GM19043 (cell line): ENCODE measurements around the gene WASHC2C.
A peak's percentile ranks its signal among the peaks of the same experiment; 100 is the strongest.
"Not testable (repeated sequence)": the region's sequence is repeated elsewhere in the genome, so short reads cannot be mapped to it uniquely, and the experiment has no call there.

Source experiments
- ATAC-seq: cut with Tn5 transposase; IDR thresholded peaks from one replicate; pipeline ENCODE4 v1.9.1; 2021; ENCODE audit warnings: low read depth; ENCODE audit not compliant: unreplicated experiment

The WASHC2C gene

GRCh38 chr10:45726703-45727420 is at the start of gene WASHC2C:
Gene WASHC2C (plus strand): TSS chr10:45727266. CDS start chr10:45727318, 52 bp downstream.
- ATAC-seq, result peak; percentile 95

DNA sequence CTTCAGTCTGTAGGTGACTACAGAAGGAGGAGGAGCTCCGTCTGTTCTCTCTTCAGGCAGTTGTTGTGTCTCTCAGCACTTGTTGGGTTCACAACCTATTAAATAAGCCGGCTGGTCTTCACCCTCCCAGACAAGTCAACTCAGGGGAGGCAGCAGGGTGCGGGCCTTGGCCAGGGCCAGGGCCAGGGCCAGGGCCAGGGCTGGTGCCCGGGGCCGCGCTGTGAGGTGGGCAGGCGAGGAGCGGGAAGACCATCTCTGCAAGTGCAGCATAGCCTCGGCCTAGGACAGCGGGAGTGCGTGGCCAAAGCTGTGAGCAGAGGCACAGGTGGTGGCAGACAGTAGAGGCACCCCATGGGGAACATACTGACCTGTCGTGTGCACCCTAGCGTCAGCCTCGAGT is 48.6 kb upstream of the WASHC2C start:
- ATAC-seq, result not testable (repeated sequence)

DNA sequence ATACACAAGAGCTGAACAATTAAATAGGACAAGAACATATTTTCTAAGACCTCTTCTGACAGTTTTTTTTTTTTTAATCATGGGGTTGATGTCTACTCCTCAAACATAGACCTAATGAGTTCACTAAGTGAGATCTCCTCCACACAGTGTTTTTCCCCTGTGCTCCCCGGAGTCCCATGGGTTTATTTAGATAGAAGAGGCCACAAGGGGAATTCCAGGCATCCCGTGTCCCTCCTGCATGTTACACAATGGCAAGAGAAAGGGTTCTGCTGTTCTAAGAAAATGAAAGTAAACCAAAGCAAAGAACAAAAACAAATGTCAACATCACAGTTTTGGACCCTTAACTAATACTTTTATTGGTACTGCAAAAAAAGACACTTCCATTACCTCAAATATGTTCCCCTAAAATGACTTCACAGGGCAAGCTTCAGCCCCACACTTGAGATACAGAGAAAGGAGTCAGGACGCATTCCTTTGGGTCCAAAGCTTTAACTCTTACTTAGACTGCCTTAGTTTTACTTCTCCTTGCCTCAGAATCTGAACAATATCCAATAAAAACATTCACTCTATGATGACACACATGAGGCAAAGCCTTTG is 16.8 kb upstream of the WASHC2C start:
- peak; percentile 74 for ATAC-seq

DNA sequence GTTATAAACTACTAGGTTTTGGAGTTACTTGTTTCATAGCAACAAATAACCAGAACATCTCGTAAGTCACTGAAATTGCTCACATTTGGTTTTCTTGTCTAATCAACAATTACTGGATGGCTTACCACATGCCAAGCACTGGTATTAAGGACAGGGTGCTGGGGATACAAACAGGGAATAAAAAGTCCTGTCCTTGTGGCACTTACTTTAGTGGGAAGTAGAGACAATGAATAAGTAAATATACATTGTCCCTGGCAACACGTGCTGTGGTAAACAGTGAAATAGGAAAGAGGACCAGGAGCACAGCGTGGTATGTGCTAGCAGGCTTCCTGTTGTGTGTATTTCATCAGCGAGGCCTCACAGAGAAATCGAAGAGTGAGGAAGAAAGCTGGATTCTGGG is 15.8 kb upstream of the WASHC2C start:
- not testable (repeated sequence) for ATAC-seq

DNA sequence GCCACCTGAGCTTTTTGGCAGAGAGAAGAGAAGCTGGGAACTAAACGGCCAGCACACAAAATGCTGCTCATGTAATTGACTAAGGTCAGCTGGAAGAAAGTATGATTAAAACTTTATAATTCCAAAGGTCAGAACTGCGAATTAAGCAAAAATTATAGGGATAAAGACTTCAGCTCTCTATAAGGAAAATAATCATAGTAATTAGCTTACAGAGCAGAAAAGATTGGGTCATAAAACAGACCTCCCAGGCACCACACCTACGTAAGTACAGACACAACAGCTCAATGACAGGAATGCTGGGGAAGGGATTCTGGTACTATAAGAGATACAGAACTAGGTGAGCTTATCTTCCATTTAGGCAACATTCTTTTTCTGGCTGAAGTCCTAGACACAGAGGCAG is 10.0 kb upstream of the WASHC2C start:
- ATAC-seq, result not testable (repeated sequence)

DNA sequence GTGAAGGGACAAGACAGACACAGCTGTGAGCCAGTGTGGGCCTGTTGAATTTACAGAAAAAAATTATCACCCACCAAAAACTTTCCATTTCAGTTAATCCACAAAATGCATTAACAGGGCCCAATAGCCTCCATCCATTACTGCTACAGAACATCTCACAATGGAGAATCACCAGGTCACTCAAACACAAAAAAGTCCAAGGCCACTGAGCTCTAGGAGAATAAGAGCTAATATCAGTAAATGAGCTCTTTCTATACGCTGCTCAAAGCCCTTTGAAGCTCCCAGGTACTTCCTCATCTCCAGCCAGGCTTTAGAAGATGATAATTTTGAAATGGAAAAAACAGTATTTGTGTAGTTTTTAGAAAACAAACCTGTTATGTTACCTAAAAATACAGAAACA is 9.4 kb upstream of the WASHC2C start:
- not testable (repeated sequence) for ATAC-seq

DNA sequence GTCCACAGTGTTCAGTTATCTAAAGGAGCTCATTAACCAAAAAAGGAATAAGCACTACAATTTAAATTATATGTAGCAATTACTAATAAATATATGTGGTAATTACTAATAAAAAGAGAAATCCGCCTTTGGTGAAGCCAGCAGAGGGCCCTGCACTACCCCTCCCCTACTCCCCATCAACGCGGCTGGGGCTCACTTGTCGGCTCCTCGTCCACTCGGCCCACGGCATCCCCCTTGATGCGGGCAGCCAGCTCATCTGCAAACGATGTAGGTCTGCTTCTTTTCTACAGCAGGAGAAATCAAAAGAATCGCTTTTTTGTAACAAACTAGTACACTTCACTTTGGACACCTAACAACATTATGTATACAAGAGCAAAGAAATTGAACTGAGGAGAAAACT is 5.6 kb upstream of the WASHC2C start:
- ATAC-seq, result not testable (repeated sequence)

DNA sequence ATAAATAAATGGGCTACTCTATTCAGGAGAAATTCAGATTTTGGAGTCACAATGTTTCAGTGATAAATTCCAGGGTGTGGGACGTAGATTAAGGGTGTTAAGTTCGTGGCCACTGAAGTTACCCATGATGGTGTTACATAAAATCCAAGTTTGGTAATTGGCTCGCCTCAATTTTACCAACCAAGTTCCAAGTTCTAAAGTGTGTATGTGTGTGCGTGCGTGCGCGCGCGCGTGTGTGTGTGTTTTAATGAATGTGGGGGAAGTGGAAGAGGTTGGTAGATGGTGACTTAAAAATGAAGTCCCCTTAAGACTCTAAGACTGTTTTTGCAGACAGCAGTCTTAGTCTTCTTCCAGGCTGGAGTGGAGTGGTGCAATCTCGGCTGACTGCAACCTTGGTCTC is 3.2 kb upstream of the WASHC2C start:
- not testable (repeated sequence) for ATAC-seq

DNA sequence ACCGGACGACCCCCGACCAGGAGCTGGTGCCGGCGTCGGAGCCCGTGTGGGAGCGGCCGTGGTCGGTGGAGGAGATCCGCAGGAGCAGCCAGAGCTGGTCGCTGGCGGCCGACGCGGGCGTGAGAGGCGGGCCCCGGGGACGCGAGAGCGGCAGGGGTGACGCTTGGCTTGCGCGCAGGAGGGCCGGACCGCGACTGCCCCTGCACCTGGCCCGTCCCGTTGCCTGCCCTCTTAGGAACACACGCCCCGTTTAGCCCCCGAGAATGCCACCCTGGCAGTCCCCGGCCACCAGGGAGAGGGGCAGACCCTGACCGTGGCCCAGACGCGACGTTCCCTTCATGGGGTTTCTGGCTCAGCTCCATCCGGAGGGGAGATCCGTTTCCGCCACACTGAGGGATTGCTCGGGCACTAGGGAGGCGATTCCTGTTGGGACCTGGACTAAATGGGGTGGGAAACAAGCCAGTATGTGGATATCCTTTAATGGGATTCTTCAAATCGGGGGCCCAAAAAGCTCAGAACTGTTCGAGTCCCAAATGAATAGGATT is 427 bp downstream of the WASHC2C start:
- ATAC-seq, result peak; percentile 43

GRCh38 chr10:45734449-45734848 is 7.4 kb downstream of the WASHC2C start:
- ATAC-seq, result not testable (repeated sequence)

DNA sequence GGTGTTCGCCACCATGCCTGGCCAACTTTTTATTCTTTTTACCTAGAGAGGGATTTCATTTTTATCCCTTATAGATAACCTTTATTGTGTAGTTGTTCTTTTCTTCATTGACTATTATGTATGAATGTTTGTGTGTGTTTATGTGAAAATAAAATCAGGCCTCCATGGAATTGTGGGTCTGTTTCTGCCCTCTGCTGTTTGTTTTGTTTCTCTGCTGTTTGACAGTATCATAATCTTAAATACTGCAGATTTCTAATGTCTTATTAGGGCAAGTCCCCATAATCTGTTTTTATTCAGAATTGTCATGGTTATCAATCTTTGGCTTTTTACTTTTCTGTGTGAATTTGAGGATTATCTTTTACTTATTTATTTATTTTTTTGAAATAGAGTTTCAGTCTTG is 7.8 kb downstream of the WASHC2C start:
- ATAC-seq, result not testable (repeated sequence)

- not testable (repeated sequence) for ATAC-seq
Observed at GRCh38 chr10:45741559-45741958, 14.5 kb downstream of the WASHC2C start.

DNA sequence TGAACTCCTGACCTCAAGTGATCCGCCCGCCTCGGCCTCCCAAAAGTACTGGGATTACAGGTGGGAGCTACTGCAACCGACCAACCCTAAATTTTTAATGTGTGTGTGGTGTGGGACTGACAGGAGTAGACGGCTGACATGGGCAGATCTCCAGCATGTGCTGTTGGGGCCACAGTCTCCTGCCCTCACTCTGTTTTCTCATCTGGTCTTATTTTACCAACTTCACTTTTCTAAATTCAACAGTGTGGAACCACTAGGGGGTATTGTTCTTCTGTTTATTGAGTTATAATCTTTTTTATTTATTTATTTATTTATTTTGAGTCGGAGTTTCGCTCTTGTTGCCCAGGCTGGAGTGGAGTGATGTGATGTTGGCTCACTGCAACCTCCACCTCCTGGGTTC is 14.9 kb downstream of the WASHC2C start:
- ATAC-seq, result not testable (repeated sequence)

GRCh38 chr10:45751141-45751540 is 24.1 kb downstream of the WASHC2C start:
- not testable (repeated sequence) for ATAC-seq

GRCh38 chr10:45752210-45752609 is 25.1 kb downstream of the WASHC2C start:
- ATAC-seq, result not testable (repeated sequence)

GRCh38 chr10:45753979-45754495 is 27.0 kb downstream of the WASHC2C start:
- ATAC-seq, result not testable (repeated sequence)

- ATAC-seq, result not testable (repeated sequence)
Observed at GRCh38 chr10:45755083-45755482, 28.0 kb downstream of the WASHC2C start.

DNA sequence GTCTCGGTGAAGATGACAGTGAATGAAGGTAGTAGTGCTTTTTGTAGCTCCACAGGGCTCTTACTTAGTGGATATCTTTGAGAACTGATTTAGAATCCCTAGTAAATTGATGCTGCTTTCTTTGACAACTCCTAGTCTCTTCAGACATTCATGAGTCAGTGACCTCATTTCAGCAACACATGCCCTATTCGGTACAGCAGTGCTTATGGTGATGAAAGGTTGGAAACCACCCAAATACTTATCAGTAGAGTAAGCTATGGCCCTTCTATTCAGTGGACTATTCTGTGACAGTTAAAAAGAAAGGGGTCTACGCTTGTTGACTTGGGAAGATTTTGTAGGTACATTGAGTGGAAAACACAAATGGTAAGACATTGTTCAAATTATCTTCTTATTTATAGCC is 29.0 kb downstream of the WASHC2C start:
- not testable (repeated sequence) for ATAC-seq

- ATAC-seq, result not testable (repeated sequence)
Observed at GRCh38 chr10:45757661-45758396, 30.8 kb downstream of the WASHC2C start.

DNA sequence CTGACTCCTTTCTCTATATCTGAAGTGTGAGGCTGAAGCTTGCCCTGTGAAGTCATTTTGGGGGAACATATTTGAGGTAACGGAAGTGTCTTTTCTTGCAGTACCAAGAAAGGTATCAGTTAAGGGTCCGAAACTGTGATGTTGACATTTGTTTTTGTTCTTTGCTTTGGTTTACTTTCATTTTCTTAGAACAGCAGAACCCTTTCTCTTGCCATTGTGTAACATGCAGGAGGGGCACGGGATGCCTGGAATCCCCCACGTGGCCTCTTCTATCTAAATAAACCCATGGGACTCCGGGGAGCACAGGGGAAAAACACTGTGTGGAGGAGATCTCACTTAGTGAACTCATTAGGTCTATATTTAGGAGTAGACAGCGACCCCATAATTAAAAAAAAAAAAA is 34.6 kb downstream of the WASHC2C start:
- ATAC-seq, result not testable (repeated sequence)

GRCh38 chr10:45763037-45763436 is 36.0 kb downstream of the WASHC2C start:
- not testable (repeated sequence) for ATAC-seq
